ENCODE results near the gene GALE.

The GALE gene

GRCh38 chr1:23751815-23752200 is 48.7 kb downstream of the GALE start:
- no peak for DNase-seq (ENCODE audit: low read depth in 2 of 2)

- no peak for DNase-seq (ENCODE audit: low read depth in 2 of 2)
Measured at GRCh38 chr1:23751050-23751814, 49.3 kb downstream of the GALE start.

- no peak for DNase-seq (ENCODE audit: low read depth in 2 of 2)
Measured at GRCh38 chr1:23748016-23748415, 52.5 kb downstream of the GALE start.

Measured in stimulated activated CD8-positive, alpha-beta memory T cell treated with anti-CD3 and anti-CD28 coated beads, Interleukin-2, amount 100 ng/mL, for 1 hour (primary cell).